Measurements from ENCODE around the gene CRTAP. TPM values are rescaled to one million over a fixed set of nuclear protein-coding genes. Genes with fewer than 3 reads are reported as not detected.

Gene CRTAP
- total RNA-seq, 1 experiment from 2014 or later, result 104 TPM

DNA sequence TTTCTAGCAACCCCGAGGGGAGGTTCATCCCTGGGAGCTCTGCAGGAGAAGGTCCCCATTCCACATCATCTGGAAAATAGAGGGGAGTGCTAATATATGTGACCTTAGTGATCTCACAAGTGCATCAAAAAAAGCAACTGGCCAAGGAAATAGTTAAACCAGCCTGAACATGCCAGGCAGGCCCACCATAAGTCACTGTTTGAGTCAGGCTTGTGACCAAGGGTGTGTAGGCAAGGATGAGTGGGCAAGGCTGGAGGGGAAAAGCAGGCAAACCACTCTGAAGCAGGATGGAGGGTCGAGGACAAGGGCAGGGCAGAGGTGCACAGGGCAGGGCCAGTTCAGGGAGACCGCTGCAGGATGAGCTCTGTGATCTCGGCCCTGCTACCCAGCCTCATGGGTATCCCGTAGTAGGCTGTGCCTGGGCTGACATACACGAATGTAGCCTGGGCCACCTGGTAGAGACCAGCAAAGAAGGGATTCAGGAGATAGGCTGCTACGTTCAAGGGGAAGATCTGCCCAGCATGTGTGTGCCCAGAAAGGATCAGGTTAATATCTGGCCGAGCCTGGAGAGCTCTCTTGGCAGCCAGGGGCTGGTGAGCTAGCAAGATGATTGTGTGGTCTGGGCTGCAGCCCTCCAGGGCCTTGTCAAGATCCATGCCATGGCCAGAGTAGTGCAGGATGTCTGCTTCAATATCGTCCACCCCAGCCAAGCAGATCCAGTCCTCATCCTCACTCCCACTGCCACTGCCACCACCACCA lies 21.1 kb upstream of the CRTAP start:
- Histone ChIP-seq H3K9ac (ENCODE audit: low read length) (no peak overlapping the region), H2AFZ (ENCODE audit: low read depth, low read length, poor library complexity, severe bottlenecking) (no peak overlapping the region), H3K27ac (ENCODE audit: low read depth, low read length) (no peak overlapping the region), H3K4me1 (ENCODE audit: control insufficient read depth in 1 of 2, insufficient read depth in 2 of 2, low read length in 2 of 2) (peaks cover 7 to 13% of the 10 kb centered on the region in 2 experiments), H3K9me3 (ENCODE audit: control insufficient read depth in 1 of 2, insufficient read depth in 1 of 2, low read depth in 1 of 2, low read length in 2 of 2) (no peaks in the 10 kb centered on the region), H3K9me2 (ENCODE audit: insufficient read depth) (no peaks in the 10 kb centered on the region), H3K36me3 (ENCODE audit: control insufficient read depth in 1 of 2, insufficient read depth in 2 of 2, low read length in 2 of 2) (peaks cover 0 to 8% of the 10 kb centered on the region in 2 experiments; a peak in 1 of 4 replicates), H3K27me3 (ENCODE audit: insufficient read depth, low read length) (no peaks in the 10 kb centered on the region), H3K4me3 (replicated peaks in 1 of 2; ENCODE audit: low read depth in 1 of 2, low read length in 2 of 2) (no peak overlapping the region), H3K79me2 (ENCODE audit: insufficient read depth, low read length) (peaks cover 31% of the 10 kb centered on the region), H4K20me1 (ENCODE audit: insufficient read depth) (no peaks in the 10 kb centered on the region), H3K4me2 (ENCODE audit: low read length) (no peak overlapping the region)
- POLR2A ChIA-PET, result interaction anchor here (0.6 kb wide), 1 partner anchor 348 kb away, joined by 4 read pairs; no protein-coding TSS in a partner anchor
- no peak for DNase-seq (ENCODE audit: low read depth, low spot score)
- BruUV-seq (replicated peaks), result no TSS peak
- CTCF ChIA-PET, result no interaction called here
- intact Hi-C loops (cut with micrococcal nuclease), result no loop called here
- no peak for TF ChIP-seq EZH2 (IDR thresholded peaks at IDR 0.05)
- TF ChIP-seq RAD21 (IDR thresholded peaks at IDR 0.05; ENCODE audit: low read depth), result no peak
- no peak for TF ChIP-seq EGR1 (IDR thresholded peaks at IDR 0.05; ENCODE audit: low read depth)
- no peak for TF ChIP-seq SIN3A (IDR thresholded peaks at IDR 0.05; ENCODE audit: low read depth)
- no peak for TF ChIP-seq MAX (IDR thresholded peaks at IDR 0.05)
- no peak for TF ChIP-seq TCF7L2 (IDR thresholded peaks at IDR 0.05; ENCODE audit: borderline replicate concordance, extremely low read depth, insufficient read depth, insufficient read length)
- TF ChIP-seq, protein P1, sequence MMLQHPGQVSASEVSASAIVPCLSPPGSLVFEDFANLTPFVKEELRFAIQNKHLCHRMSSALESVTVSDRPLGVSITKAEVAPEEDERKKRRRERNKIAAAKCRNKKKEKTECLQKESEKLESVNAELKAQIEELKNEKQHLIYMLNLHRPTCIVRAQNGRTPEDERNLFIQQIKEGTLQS (IDR thresholded peaks at IDR 0.05), result no peak
- TF ChIP-seq JUND (IDR thresholded peaks at IDR 0.05), result no peak
- no peak for TF ChIP-seq SRF (IDR thresholded peaks at IDR 0.05; ENCODE audit: low read depth)
- no peak for TF ChIP-seq SP1 (IDR thresholded peaks at IDR 0.05; ENCODE audit: low read depth)
- no peak for TF ChIP-seq ZBTB33 (IDR thresholded peaks at IDR 0.05; ENCODE audit: extremely low read depth, insufficient replicate concordance, low read length)
- no peak for TF ChIP-seq EZH2phosphoT487 (IDR thresholded peaks at IDR 0.05; ENCODE audit: borderline replicate concordance)
- no peak for TF ChIP-seq FOSL1 (IDR thresholded peaks at IDR 0.05; ENCODE audit: low read depth)
- TF ChIP-seq ZFX (IDR thresholded peaks at IDR 0.05), result no peak
- TF ChIP-seq CEBPB (IDR thresholded peaks at IDR 0.05; ENCODE audit: low read depth), result no peak
- TF ChIP-seq, protein P2, sequence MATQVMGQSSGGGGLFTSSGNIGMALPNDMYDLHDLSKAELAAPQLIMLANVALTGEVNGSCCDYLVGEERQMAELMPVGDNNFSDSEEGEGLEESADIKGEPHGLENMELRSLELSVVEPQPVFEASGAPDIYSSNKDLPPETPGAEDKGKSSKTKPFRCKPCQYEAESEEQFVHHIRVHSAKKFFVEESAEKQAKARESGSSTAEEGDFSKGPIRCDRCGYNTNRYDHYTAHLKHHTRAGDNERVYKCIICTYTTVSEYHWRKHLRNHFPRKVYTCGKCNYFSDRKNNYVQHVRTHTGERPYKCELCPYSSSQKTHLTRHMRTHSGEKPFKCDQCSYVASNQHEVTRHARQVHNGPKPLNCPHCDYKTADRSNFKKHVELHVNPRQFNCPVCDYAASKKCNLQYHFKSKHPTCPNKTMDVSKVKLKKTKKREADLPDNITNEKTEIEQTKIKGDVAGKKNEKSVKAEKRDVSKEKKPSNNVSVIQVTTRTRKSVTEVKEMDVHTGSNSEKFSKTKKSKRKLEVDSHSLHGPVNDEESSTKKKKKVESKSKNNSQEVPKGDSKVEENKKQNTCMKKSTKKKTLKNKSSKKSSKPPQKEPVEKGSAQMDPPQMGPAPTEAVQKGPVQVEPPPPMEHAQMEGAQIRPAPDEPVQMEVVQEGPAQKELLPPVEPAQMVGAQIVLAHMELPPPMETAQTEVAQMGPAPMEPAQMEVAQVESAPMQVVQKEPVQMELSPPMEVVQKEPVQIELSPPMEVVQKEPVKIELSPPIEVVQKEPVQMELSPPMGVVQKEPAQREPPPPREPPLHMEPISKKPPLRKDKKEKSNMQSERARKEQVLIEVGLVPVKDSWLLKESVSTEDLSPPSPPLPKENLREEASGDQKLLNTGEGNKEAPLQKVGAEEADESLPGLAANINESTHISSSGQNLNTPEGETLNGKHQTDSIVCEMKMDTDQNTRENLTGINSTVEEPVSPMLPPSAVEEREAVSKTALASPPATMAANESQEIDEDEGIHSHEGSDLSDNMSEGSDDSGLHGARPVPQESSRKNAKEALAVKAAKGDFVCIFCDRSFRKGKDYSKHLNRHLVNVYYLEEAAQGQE (IDR thresholded peaks at IDR 0.05; ENCODE audit: low read depth), result no peak
- TF ChIP-seq POLR2AphosphoS5 (IDR thresholded peaks at IDR 0.05; ENCODE audit: low read depth, low read length), result no peak
- TF ChIP-seq CBX3 (IDR thresholded peaks at IDR 0.05; ENCODE audit: low read depth), result no peak
- RAD21 ChIA-PET (ENCODE audit: low non-redundant PET in 1 of 2, low total read pairs in 2 of 2, uncharacterized antibody in 2 of 2, unreplicated experiment in 2 of 2), result no interaction called here
- ATAC-seq, result no peak
